NCI-H1417 (cell line): ENCODE data around the gene TSG101.
A peak's percentile ranks its signal among the peaks of the same experiment; 100 is the strongest.

ENCODE experiments used
- DNase-seq, 3 experiments: peaks; one replicate each; lab custom pipeline; 2025; lab: John Stamatoyannopoulos, UW

The TSG101 gene

DNA sequence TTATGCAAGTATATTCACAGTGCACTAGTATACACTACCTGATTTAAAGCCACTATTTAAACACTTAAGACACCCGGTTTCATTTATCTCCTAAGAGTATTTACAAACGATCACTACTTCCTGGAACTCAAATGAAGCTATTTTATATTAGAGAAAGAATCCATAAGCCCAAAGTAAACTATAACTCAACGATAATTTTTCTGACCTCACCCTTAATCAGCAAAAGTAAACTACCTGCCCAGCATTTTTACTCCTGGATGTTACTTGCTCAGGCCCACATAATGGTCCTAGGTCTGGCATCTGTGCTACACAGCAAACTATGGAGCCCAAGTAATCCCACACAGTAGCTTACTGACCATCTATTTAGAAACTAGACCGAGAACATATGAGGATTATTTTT is 33.4 kb downstream of the TSG101 start:
- DNase-seq = no peak

DNA sequence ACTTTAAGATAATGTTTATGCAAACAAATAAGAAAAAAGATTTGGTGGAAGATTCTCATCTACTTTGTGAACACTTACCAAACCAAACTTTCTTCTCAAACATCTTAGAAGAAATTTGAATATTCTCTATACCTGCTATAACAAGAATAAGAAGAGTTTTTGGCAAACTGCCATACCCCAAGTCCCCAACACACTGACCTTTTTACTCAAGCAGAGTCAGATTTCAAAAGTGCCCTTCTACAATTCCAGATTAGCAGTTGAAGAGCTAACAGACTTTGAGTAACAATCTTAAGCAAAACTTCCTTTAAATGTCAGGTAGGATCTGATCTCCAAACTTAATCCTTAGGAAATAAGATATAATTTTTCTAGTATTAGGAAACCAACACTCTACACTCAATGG is 33.9 kb downstream of the TSG101 start:
- DNase-seq = no peak

DNA sequence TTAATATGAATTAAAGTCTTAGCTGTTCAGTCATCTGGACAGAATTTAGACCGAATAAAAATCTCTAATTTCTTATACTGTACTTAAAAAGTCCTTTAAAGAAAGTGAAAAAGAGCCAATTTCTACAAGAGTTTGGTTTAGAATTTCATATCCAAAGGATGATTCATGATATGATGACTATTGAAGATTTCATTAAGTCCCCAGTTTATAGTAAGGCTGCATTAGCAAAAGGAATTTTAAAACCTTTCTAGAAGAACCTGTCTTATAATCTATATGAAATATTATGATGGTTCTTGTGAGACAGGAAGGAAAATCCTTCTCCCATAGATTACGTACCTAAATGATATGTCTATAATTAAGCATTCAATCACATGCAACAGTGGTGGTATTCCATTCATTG is 34.8 kb downstream of the TSG101 start:
- DNase-seq = no peak

DNA sequence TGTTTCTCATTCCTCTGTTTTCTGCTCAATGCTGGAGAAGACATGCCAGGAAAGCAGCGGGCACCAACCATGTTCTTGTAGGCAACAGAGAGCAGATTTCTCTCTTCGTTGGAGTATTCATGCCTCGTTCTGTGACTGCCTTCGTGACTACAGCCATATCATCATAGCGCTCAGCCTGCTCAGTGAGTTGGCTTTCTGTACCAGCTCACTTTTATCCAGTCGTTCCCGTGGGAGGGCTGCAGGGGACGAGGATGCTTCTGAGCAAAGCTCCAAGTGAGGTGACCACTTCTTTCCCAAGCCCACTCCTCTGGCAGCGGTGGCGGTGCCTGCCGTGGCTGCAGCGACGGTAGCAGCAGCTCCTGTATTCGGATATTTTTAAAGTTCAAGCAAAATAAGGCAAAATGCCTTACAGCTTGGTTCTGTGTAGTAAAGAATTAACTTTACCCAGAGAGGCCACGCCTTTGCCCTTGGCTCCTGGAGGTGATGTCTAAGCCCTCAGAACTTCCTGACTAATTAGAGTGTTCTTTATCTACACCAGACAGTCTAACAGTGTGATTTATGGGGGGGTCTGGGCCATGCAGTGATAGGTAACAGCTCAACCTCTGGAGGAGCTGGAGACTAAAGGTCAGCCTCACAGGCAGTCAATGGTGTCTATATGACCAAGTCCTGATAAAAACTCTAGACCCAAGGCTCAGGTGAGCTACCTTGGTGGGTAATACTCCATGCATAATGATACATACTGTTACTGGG is 35.8 kb downstream of the TSG101 start:
- DNase-seq = no peak

DNA sequence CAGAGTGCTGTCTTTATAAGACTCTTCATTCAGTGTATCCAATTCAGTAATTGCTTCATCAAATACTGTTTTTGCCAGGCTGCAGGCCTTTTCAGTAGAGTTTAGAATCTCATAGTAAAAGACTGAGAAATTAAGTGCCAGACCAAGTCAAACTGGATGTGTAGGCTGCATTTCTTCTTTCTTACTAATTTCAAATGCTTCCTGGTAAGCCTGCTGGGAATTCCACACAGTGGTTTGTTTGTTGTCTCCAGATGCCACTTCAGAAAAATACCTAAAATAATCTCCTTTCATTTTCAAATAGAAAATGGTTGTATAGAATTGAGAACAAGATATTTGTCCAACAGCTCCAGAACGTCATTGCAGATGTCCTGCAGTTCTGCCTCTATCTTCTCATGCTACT is 36.4 kb downstream of the TSG101 start:
- DNase-seq = no peak

DNA sequence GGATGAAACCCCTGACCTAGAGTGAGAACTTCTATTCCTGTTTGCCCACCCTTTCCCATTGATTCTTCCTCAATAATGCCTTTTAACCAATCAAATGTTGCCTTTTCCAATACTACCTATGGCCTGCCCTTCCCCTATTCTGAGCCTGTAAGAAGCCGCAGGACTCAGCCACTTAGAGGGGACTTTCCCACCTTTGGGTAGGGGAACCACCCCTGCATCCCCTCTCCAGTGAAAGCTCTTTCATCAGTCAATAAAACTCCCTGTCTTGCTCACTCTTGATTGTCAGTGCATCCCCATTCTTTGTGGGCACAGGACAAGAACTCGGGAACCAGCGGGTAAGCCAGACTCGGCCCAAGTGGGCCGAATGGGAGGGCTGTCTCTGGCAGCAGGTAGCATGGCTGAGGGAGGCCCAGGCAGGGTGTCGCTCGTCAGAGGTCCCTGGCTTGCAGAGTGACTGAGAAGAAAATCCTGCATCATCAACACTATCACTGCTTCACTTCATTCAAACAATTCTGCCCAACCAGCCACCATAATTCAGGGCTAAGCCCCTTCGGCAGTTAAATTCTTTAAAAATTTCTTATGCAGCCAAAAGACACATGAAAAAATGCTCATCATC is 40.7 kb downstream of the TSG101 start:
- DNase-seq = no peak

DNA sequence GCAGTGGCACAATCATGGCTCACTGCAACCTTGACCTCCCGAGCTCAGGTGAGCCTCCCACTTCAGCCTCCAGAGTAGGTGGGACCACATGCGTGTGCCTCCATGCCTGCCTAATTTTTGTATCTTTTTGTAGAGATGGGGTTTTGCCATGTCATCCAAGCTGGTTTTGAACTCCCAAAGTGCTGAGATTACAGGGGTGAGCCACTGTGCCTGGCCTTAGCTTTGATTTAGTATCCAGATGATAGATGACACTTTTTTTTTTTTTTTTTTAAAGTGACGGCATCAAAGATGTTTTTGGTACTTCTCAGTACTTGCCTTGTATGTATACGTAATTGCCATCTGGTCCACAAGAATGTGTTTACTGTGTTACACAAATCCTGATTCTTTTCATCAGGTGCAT is 47.7 kb downstream of the TSG101 start:
- DNase-seq = no peak

DNA sequence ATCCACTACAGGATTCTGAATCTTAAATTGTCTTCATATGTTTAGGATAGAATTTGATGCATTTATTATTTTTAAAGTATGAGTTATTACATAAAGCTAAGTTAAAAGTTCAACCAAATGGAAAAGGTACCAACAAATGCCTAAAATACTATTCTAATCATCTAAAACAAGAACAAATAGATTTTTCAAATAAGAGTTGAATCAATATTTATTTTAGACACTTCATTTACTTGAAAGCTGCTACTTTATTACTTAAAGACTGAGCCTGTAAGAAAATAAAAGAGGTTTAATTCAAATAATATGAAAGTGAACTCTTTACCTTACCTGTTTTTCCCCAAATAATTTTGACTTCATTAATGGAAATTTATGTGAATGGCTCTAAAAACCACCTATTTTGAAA is 54.2 kb downstream of the TSG101 start:
- no peak for DNase-seq

DNA sequence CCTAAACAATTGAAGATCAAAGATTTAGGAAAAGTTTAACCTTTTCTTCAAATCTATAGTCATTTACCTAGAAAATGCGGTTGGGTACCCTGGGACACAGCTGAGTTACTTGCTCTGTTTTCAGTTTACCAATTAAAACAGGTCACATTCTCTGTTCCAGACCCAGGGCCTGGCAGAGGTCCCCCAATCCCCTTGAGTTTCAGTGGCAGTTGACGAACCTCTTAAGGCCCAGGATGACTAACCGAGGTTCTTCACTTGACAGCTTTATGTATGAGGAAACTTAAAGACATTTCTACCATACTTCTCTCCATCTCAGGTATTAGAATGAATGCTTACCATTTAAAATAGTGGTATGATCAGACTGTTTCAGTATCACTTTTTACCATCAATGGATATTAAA is 54.7 kb downstream of the TSG101 start:
- no peak for DNase-seq

DNA sequence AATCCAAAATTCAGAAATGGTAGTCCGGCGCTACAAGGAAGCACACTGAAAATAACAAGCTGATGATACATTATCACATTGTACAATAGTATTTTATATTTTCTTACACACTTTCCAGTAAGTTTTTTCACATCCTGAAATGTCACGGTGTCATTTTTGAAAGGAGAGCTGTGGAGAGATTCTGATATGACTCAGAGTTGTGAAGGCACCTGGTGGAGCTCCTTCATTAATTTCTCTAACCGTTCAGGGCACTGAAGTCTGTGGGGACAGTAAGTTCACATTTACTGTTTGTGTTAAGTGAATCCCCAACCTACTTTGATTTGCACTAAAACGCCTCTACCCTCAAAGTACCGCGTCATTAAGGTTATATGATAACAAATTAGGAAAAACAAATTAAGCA is 57.8 kb downstream of the TSG101 start:
- DNase-seq = no peak

DNA sequence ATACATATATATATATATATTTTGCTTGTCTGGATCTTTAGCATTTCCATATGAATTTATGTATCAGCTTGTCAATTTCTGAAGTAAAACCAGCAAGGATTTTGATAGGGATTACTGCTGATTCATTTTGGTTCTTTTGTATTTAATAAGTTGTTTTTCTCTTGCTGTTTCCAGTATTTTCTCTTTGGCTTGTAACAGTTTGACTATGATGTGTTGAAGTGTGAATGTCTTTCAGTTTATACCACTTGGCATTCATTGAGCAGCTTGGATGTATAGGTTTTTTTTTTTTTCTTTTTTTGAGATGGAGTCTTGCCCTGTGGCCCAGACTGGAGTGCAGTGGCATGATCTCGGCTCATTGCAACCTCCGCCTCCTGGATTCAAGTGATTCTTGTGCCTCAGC is 58.7 kb downstream of the TSG101 start:
- DNase-seq = no peak

DNA sequence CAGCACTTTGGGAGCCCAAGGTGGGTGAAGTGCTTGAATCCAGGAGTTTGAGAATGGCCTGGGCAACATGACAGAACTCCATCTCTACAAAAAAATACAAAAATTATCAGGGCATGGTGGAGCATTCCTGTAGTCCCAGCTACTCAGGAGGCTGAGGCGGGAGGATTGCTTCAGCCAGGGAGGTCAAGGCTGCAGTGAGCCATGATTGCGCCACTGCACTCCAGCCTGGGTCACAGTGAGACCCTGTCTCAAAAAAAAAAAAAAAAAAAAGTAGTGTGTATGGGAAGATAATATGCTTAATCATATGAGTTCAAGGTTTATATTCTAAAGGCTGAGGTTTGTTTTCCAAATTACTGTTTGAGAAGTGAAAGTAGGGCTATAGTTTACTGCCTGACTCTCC is 60.3 kb downstream of the TSG101 start:
- DNase-seq = no peak

DNA sequence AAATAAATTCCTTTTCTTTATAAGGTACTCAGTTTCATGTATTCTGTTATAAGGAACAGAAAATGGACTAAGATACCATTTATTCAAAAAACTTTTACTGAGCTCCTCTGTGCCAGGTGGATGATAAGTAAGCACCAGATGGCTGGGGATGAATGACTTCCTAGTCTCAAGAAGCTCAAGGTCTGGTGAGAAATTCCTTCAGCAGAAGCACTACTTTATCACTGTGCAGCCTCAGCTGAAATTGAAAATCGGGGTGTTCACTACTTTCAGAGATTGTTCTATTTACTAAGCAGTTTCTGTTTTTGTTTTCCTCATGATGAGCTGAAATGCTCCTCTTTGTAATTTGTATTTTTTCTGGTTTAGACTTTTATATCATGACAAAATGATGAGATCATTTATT is 63.3 kb downstream of the TSG101 start:
- no peak for DNase-seq

DNA sequence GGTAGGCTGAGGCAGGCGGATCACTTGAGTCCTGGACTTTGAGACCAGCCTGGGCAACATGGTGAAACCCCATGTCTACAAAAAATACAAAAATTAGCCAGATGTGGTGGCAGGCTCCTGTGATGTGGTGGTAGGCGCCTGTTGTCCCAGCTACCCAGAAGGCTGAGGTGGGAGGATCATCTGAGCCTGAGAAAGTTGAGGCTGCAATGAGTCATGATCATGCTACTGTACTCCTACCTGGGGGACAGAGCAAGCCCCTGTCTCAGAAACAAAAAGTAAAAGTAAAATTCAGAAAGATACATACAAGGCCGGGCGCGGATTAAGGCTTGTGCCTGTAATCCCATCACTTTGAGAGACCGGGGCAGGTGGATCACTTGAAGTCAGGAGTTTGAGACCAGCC is 64.8 kb downstream of the TSG101 start:
- no peak for DNase-seq

DNA sequence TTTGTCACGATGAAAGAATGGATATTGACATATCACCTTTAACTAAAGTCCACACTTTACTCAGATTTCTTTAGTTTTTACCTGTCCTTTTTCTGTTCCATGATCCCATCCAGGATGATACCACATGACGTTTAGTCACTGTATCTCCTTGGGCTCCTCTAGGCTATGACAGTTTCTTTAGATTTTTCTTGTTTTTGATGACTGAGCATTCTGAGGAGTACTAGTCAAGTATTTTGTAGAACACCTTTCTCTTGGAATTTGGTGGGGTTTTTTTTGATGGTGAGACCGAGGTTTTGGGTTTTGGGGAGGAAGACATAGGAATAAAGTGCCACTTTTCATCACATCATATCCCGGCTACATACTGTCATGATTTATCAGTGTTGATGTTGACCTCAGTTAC is 67.1 kb downstream of the TSG101 start:
- no peak for DNase-seq

DNA sequence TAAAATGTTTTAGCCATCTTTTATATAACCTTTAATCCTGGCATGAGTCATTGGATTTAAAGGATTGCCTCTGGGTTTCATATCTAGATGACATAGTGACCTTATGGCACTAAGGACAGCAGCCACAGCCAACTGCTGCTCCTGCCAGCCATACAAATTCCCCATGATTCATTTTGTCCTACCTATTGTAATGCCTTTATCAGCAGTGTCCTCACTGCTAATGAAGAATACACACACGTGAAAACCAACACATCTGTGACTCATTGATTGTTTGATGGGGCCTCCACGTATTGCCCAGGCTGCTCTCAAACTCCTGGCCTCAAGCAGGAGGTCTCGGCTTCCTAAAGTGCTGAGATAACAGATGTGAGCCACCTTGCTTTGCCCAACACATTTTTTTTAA is 69.3 kb downstream of the TSG101 start:
- DNase-seq = peak in 1 of 3 experiments; percentile 4

DNA sequence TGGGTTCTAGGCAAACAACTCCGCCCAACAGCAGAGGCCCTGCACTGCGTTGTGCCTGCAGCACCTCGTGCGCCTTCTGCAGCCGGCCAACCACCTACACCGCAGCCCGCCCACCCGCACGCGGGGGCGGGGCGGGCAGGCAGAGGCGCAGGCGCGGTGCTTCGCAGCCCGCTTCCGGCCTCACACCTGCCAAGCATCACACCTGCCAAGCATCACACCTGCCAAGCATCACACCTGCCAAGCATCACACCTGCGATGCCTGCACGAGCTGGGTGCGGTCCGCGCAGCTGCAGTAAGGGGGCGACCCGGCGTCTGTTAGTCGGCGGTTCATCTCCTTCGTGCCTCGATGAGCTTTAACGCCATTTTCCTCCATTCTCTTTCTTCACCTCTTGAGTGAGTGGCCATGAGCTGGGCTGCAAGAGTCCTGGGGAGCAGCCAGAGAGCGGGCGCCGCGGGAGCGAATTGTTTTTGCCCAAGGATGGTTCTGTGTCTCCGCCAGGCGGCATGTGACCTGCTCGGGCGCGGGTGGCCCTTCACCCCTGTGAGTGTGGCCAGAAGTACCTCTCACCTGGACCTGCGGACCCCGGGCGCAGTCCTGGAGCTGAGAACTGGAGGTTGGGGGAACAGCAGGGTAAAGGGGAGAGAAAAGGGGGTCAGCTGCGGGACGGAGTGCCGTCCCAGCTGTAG is 70.9 kb downstream of the TSG101 start, which contains the start of gene LDHAL6A:
TSS of gene LDHAL6A (plus strand) at position 171 of the 687 bp plus-strand sequence. CDS start 825 bp downstream, outside the sequence.
- DNase-seq = no peak

DNA sequence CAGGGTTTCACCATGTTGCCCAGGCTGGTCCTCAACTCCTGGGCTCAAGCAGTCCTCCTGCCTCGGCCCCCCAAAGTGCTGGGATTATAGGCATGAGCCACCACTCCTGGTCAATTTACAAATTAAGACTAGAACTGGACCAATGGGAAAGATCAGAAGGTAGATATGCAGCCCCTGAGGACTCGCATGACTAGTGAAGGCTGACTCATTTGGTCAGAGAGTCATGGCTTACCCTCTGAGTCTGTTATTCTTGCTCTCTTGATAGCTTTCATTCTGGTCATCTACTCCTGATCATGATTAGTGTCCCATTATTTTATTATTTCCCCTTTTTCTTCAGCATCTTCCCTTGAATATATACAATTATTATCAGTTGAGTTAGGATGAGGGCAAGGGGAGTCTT is 73.8 kb downstream of the TSG101 start:
- DNase-seq = no peak

DNA sequence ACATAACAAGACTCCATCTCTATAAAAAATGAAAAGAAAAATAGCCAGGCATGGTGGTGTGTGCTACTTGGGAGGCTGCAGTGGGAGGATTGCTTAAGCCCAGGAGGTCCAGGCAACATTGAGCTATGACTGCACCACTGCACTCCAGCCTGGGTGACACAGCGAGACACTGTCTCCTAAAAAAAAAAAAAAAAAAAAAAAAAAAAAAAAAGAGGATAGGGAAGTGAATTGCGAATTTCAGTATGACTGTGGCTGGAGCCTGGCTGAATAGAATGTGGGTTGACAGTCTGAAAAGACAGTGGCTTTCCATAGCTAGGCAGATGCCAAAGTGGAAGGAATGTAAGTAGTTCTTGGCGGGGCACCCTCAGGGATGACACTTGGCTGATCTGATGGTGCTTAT is 77.5 kb downstream of the TSG101 start:
- DNase-seq = no peak

DNA sequence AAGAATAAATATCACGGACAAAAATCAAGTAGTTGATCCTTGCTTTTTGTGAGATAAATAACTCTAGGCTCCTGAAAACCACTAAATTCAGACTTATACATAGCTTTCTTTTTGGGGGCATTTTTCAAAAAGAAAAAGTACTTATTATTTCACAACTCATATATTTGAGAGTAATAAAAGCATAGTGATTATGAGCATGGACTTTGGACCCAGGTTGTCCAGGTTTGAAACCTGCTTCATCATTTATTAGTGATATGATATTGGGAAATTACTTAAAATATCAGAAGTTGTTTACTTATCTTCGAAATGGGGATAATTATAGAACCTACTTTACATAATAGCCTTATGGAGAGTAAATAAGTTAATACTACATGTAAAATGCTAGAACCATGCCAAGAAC is 88.1 kb downstream of the TSG101 start:
- DNase-seq = no peak
